ENCODE data around the gene MIDN.
"Not testable (repeated sequence)": the region's sequence is repeated elsewhere in the genome, so short reads cannot be mapped to it uniquely, and the experiment has no call there.

DNA sequence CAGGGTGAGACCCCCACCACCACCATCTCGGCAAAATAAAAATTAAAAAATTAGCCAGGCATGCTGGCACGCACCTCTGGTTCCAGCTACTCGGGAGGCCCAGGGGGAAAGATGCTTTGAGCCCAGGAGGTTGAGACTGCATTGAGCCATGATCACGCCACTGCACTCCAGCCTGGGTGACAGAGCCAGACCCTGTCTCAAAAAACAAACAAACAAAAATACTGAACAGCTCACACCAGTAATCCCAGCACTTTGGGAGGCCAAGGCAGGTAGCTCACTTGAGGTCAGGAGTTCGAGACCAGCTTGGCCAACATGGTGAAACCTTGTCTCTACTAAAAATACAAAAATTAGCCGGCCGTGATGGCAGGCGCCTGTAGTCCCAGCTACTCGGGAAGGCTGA is 57.0 kb downstream of the MIDN start:
- TF ChIP-seq, protein P1, sequence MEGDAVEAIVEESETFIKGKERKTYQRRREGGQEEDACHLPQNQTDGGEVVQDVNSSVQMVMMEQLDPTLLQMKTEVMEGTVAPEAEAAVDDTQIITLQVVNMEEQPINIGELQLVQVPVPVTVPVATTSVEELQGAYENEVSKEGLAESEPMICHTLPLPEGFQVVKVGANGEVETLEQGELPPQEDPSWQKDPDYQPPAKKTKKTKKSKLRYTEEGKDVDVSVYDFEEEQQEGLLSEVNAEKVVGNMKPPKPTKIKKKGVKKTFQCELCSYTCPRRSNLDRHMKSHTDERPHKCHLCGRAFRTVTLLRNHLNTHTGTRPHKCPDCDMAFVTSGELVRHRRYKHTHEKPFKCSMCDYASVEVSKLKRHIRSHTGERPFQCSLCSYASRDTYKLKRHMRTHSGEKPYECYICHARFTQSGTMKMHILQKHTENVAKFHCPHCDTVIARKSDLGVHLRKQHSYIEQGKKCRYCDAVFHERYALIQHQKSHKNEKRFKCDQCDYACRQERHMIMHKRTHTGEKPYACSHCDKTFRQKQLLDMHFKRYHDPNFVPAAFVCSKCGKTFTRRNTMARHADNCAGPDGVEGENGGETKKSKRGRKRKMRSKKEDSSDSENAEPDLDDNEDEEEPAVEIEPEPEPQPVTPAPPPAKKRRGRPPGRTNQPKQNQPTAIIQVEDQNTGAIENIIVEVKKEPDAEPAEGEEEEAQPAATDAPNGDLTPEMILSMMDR (tag by site-specific recombination; IDR thresholded peaks at IDR 0.05), result not testable (repeated sequence)
- TF ChIP-seq REST (tag by site-specific recombination; IDR thresholded peaks at IDR 0.05); ZNF174 (tag by site-specific recombination; IDR thresholded peaks at IDR 0.05); SP2 (tag by site-specific recombination; IDR thresholded peaks at IDR 0.05); ZNF175 (tag by site-specific recombination; IDR thresholded peaks at IDR 0.05); PRDM10 (tag by site-specific recombination; IDR thresholded peaks at IDR 0.05); ZNF350 (tag by site-specific recombination; IDR thresholded peaks at IDR 0.05); ZNF138 (tag by site-specific recombination; IDR thresholded peaks at IDR 0.05; ENCODE audit: borderline replicate concordance); ZSCAN23 (tag by site-specific recombination; IDR thresholded peaks at IDR 0.05); ZNF768 (tag by site-specific recombination; IDR thresholded peaks at IDR 0.05); ZNF114 (tag by site-specific recombination; IDR thresholded peaks at IDR 0.05): not testable (repeated sequence)
